ENCODE data around the gene RAX.

The RAX gene

DNA sequence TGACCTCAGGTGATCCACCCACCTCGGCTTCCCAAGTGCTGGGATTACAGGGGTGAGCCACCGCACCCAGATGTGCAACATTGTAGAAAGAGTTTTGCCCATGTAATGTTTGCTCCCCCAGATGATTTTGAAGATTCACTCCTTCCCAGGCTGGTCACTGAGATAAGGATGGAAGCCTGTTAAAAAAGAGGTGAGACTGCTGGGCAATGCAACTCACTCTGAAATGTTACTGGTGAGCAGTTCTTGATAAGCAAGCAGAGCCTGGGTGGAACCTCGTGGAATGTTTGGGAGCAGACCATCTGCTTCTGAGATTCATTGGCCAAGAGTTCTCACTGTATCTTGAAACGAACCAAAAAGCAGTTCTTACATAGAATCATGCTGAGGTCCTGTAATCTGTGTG, 33.6 kb downstream of the RAX start:
- no peak for DNase-seq (ENCODE audit: low read depth)

DNA sequence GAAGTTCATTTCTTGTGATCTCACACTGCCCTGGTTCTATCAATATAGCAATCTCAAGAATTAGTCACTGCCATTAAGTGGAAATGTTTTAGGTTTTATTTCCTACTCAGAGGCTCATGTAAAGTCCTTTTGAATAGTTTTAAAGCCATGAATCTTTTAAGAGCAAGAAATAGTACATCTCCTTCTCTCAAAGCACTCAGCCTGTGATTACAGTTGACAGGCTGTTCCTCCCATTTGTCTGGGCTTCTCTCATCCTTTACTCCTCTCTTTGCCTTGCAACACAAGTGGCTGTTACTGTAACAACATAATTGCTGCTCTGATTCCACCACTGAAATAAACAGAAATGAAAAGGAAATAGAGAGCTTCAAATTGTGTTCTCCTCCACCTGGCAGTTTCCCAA, 34.9 kb downstream of the RAX start:
- no peak for DNase-seq (ENCODE audit: low read depth)

DNA sequence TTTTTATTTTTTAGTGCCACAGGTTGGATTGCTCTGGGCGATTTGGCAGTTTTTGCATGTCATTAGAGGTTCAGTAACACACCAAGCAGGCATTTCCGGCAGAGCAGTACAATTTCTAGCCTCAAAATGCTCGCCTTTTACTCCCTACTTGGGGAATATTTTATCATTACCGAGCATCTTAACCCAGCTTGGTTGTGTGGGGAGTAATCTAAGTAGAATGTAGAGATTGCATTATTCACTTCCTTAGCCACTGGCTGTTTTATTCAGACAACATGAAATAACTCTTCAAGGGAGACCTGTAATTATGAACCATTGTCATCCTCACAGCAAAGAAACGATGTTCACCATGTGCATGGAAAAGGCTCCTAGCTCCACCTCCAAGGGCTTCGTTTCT, 40.2 kb downstream of the RAX start:
- DNase-seq (ENCODE audit: low read depth) = no peak

DNA sequence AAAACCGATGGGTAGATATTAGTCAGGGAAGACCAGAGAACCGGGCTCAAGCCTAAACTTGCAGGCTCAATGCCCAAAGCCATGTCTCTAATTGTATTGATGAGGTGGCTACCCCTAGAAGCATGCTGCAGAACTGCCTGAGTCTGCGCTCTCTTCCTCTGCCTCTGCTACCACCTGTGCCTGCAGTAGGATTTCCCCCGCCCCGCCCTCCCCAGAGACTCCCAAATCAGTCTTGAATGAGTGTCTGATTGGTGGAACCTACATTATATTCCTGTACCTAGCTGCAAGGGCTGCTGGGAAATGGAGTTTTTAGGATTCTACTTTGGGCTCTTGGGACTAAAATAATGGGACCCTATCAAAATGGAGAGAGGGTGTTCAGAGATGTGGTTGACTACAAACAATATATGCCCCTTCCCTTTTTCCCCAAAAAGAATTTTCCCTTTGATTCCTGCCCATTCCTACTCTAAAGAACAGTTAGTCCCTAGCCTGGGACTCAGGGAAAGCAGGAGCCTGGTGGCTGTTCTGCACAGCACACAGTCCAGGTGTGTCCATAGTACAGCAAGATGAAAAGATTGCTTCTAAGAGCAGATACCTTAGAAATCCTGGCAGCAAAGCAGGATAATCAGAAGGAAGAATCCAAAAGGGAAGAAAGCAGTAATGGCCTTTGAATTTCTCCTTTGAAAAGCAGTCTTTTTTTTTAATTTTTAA, 40.8 kb downstream of the RAX start:
- DNase-seq (ENCODE audit: low read depth) = no peak

DNA sequence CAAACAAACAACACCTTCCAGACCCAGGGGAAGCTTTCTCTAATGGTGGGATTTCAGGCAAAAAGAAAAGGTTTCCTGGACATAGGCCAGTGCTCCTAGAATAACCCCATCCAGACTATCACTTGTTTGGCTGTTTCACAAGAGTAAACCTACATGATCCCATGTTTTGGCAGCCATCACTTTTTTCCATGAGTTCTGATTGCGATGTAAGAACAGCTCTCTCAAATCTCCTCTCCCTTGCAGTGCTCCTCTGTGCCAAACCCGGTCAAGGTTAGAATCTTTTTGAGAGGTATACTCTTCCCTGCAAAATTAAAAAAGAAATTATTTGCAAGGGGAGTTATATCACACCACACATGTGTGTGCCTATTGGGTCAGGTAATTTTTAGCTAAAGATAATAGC, 41.4 kb downstream of the RAX start:
- no peak for DNase-seq (ENCODE audit: low read depth)

DNA sequence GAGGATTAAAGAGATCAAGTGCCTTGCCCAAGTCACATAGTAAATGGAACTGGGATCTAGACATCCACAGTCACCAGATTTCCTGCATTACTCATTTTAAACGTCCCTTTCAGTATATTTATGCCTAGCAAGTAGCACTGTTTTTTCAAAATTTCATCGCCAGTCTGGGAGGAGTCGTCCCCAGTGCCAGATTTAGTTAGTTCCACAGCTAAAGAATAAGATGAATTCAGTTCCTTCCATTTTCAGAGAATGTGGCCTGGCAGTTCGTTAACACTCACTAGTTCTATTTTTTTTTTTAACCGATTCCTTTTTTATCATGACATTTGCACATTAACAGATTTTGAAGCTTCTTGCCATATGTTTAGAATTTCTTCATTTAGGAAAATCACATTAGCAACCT, 42.1 kb downstream of the RAX start:
- DNase-seq (ENCODE audit: low read depth) = no peak

DNA sequence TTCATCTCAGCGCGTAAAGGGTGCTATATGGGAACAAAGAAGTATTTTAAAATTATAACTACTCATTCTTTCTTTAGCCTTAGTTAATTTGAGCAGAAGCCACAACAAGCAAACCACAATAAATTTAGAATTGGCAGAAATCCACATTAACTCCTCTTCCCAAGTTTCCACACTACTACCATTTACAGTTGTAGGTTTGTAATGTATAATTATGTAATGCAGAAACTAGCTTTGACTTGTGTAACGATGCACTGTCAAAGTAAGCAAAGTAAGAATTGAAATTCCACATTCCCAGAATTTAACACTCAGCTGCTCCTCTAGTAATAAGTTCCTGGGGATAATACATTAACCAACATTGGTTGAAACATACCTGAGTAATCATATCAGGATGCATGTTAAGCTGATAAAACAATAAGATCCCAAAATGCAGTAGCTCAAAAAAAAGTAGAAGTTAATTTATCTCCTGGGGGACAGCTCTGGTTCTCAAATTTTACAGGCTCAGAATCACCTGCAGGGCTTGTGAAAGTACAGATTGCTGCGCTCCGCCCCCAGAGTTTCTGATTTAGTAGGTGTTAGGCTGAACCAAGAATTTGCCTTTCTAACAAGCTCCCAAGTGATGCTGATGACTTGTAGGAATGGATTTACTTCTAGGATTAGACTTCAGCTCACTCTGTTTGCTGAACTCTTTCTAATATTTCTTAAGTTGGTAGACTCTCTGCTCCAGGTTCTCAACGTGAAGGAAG, 43.4 kb downstream of the RAX start:
- no peak for DNase-seq (ENCODE audit: low read depth)

DNA sequence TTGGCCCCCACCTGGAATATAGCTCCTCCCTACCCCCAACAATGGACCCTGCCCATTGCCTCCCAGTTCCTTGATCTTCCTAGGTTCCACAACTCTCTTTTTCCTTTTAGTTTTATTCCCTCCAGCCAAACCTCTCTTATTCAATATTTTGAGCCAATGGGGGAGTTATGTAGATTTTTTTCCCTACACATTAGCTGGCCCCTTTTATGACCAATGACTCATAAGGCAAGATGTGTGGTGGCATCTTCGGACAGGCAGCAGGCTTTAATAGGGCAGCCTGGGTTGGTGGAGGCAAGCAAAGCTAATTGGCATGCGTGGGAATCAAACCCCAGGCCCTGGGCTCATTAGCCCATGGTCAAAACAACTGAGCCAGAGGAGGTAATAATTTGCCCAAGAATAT, 44.1 kb downstream of the RAX start:
- DNase-seq (ENCODE audit: low read depth) = no peak

DNA sequence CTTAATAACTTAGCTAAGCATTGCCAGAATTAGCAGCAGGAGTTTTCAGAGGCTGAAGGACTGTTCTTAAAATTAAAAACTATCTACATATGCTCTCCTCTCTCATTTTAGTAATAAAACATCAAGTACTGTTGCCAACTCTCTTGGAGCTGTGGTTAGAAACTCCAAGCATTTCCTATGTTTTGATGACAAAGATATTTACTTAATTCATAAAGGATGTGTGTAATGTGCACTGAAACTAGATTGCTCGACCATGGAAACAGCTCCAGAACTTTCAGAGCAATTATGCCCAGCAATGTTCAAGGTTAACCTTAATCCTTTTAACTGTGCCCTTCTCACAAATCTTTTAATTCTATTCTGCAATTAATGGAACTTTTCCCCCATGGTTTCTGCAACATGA, 44.9 kb downstream of the RAX start:
- DNase-seq (ENCODE audit: low read depth) = no peak

DNA sequence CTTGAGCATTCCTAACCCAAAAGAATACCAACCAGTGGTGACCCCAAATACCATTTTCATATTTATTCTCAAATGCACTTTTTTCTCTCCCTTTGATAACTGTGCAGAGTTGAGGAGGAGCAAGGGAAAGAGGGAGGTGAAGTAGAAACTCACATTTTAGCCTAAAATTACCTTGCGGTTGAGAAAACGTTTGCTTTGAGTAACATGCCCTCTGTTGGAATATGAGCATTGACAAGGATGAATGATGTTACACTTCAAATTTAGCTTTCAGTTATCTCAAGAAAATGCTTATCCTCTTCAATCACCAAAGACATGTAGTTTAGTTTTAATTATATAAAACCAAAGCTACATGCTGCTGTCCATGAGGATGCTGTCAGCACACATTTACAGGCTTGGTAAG, 50.9 kb downstream of the RAX start:
- no peak for DNase-seq (ENCODE audit: low read depth)

DNA sequence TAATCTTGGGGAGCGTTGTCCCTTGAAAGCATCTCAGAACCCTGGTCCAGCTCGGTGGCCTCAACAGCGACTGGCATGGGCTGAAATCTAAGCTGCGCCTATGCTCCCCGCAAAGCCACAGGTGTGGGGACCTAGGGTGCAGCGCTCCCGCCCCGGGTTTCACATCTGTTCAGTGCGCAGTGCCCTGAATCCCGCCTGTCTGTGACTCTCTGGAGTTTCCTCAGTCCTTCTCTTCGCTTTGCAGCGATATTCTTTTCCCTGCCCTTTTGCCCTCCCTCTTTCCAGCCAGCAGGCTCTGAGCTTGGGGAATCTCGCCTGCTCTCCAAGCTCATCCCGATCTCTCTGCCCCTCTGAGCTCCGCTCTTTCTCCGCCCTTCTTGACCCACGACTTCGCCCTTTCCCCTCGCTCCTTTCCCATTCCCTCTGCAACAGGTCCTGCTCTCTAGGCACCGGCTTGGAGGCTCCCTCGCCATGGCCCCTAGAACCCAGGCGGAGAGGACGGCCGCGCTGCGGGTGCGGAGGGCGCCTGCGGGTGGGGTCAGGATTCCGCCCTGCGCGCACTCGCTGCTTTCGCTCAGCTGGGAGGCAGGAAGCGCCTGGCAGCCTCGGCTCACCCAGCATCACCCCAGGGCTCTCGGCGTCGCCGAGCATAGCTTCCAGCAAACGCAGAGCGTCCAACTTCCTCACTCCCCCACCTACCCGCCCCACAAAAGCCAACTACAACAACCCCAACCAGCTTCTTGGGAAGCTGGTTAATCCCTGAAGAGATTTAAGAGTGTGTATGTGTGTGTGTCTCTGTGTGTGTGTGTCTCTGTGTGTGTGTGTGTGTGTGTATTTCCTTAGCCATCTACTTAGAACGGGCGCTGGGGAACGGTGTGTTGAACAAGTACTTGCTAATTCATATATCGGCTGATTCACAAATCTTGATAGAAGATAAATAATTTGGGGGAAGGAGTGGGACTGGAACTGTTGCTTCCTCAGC, 52.2 kb downstream of the RAX start:
- DNase-seq (ENCODE audit: low read depth) = no peak

DNA sequence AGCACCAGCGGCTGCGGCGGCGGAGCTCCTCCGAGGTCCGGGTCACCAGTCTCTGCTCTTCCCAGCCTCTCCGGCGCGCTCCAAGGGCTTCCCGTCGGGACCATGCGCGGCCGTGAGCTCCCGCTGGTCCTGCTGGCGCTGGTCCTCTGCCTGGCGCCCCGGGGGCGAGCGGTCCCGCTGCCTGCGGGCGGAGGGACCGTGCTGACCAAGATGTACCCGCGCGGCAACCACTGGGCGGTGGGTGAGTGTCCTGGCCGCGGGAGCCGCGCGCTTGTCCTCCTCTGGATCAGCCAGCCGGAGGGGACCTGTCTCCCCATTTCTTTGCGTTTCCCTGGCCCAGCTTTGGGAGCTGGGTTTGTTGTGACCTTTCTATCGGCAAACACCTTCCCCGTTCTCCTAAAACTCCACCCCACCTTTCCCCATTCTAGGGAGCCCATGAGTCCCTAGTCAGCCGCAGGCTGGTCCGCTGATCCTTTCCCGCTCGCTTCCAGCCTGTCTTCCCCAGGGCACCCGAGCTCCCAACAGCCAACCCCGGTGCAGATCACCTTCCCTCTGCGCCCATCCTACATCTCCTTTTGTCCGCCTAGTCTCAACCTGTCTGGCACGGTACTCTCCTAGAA, 53.0 kb downstream of the RAX start:
- DNase-seq (ENCODE audit: low read depth) = no peak

DNA sequence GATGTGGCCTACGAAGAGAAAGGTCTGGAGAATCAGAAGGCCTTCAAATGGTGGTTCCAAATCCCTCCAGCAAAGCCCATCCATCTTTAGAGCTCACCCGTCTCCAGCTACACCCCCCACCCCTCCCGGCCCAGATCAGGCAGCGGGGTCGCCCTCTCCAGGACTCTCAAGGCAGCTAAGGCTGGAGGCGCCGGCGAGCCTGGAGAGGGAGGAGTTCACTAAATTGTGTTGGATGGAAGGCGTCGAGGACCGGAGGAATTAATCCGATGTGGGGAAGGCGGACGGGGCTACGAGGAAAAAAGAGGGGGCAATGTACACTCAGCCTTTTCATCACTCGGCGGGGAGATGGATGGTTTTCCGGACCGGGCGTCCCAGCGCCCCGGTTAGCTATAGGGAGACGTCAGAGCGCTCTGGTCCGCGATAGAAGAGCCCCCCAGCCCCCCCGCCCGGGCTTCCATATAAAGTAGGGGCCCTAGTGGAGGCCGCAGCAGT, 53.5 kb downstream of the RAX start, which contains the start of gene GRP:
GRP (plus strand) TSS at position 487 of the 492 bp plus-strand sequence. CDS start 108 bp downstream, outside the sequence.
- no peak for DNase-seq (ENCODE audit: low read depth)

DNA sequence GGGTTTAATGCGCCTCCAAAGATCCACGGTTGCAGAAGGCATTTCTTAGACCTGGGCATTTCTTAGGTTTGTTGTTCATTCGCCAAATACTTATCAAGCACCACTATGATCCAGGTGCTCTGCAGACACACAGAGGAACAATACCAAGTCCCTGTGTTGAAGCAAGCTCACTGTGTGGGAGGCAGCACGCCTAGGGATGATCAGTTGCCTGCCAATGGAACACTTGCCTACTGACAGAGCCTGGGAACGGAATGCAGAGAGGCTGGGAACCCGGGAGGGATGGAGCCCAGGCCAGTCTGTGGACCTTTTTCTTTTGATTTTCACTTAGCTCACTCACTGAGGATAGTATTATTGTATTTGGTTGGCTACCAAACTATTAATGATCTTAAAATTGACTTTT, 55.2 kb downstream of the RAX start:
- DNase-seq (ENCODE audit: low read depth) = no peak
